H1 (cell line): ENCODE data around the gene SSTR4. TPM values are rescaled to one million over a fixed set of nuclear protein-coding genes. Genes with fewer than 3 reads are reported as not detected.

ENCODE experiments used
- CTCF ChIA-PET: fragments of 300-600 bp; sonication (Branson Sonifier 250); formaldehyde crosslinking; loops from one replicate; lab custom pipeline; 2021; ENCODE audit not compliant: partially characterized antibody; lab: Charles Lee
- POLR2A ChIA-PET: fragments of 300-600 bp; sonication (Branson Sonifier 250); formaldehyde crosslinking; loops from one replicate; lab custom pipeline; 2021; ENCODE audit warnings: inconsistent platforms; ENCODE audit not compliant: partially characterized antibody; lab: Charles Lee
- DNase-seq, 2 experiments: peaks; one replicate each; pipeline versions ENCODE4 v3.0.0 to v3.0.0-alpha.2; 2010 to 2022; ENCODE audit warnings: low spot score in 2 of 2, low read depth in 1 of 2, mixed read lengths in 1 of 2
- FAIRE-seq: peaks from 2 replicates; lab custom pipeline; 2011; peaks lifted over from hg19 to GRCh38; lab: Jason Lieb, UNC
- H2AFZ ChIP-seq: 2 replicates; pipeline ENCODE4 v1.8.1; 2012; ENCODE audit warnings: low read length, inconsistent platforms
- H2AK5ac ChIP-seq: 2 replicates; pipeline ENCODE4 v1.6.1; 2013; ENCODE audit warnings: low read depth, low read length
- H2BK120ac ChIP-seq: replicated peaks from 2 replicates; pipeline ENCODE3; 2013; ENCODE audit warnings: low read depth, low read length, inconsistent platforms
- H2BK12ac ChIP-seq: 2 replicates; pipeline ENCODE4 v1.6.1; 2013; ENCODE audit warnings: low read depth, low read length
- H2BK15ac ChIP-seq: 2 replicates; pipeline ENCODE4 v1.6.1; 2013; ENCODE audit warnings: low read length
- H2BK20ac ChIP-seq: 2 replicates; pipeline ENCODE4 v1.6.1; 2013; ENCODE audit warnings: low read length
- H2BK5ac ChIP-seq: 2 replicates; pipeline ENCODE4 v1.6.1; 2013; ENCODE audit warnings: low read depth, low read length
- H3K14ac ChIP-seq: 2 replicates; pipeline ENCODE4 v1.6.1; 2013; ENCODE audit warnings: inconsistent platforms; ENCODE audit not compliant: insufficient read length
- H3K18ac ChIP-seq: 2 replicates; pipeline ENCODE4 v1.6.1; 2013; ENCODE audit warnings: low read length; ENCODE audit errors: extremely low read depth
- H3K23ac ChIP-seq: 2 replicates; pipeline ENCODE4 v1.6.1; 2013; ENCODE audit warnings: inconsistent platforms; ENCODE audit not compliant: insufficient read length
- H3K23me2 ChIP-seq: 2 replicates; pipeline ENCODE4 v1.6.1; 2013; ENCODE audit warnings: low read depth, low read length
- H3K27ac ChIP-seq: 2 replicates; pipeline ENCODE4 v1.6.1; 2011; ENCODE audit warnings: low read depth, low read length, inconsistent platforms
- H3K27me3 ChIP-seq, 4 experiments: replicated peaks in 1 of 4; 1 replicate in 1 of 4; 2 replicates in 3 of 4; pipeline versions ENCODE4 v1.6.1 to v1.8.1; 2011 to 2013; ENCODE audit warnings: low read length in 3 of 4, mild to moderate bottlenecking in 3 of 4, inconsistent platforms in 2 of 4, mixed read lengths in 2 of 4, moderate library complexity in 1 of 4; ENCODE audit not compliant: control insufficient read depth in 3 of 4, insufficient read depth in 3 of 4; ENCODE audit errors: extremely low read depth in 1 of 4
- H3K36me3 ChIP-seq, 4 experiments: 2 replicates each; pipeline versions ENCODE4 v1.6.1 to v1.8.1; 2011 to 2013; ENCODE audit warnings: mild to moderate bottlenecking in 4 of 4, low read length in 3 of 4, moderate library complexity in 2 of 4, control low read depth in 1 of 4, inconsistent platforms in 1 of 4; ENCODE audit not compliant: insufficient read depth in 4 of 4, control insufficient read depth in 2 of 4
- H3K4ac ChIP-seq: replicated peaks from 2 replicates; pipeline ENCODE3; 2013; ENCODE audit warnings: low read length, low read depth, mixed read lengths, inconsistent platforms; ENCODE audit not compliant: insufficient read length
- H3K4me1 ChIP-seq, 4 experiments: replicated peaks in 1 of 4; 1 replicate in 1 of 4; 2 replicates in 3 of 4; pipeline versions ENCODE4 v1.6.1 to v1.8.1; 2011 to 2013; ENCODE audit warnings: low read length in 3 of 4, inconsistent platforms in 2 of 4, mixed read lengths in 1 of 4; ENCODE audit not compliant: insufficient read depth in 4 of 4, control insufficient read depth in 3 of 4
- H3K4me2 ChIP-seq, 2 experiments: 2 replicates each; pipeline versions ENCODE4 v1.6.1 to v1.8.1; 2011 to 2013; ENCODE audit warnings: low read depth in 2 of 2, low read length in 2 of 2, control low read depth in 1 of 2, inconsistent platforms in 1 of 2, mild to moderate bottlenecking in 1 of 2; ENCODE audit not compliant: insufficient read depth in 1 of 2
- H3K4me3 ChIP-seq, 4 experiments: fragments of 200-600, 300-600 bp in 1 of 4; sonication (generic), shearing (Covaris generic), sonication (Bioruptor Twin) in 1 of 4; 2 replicates each; pipeline versions ENCODE4 v1.5.1 to v1.8.1; 2011 to 2016; ENCODE audit warnings: low read length in 4 of 4, low read depth in 3 of 4, control low read depth in 2 of 4, inconsistent platforms in 2 of 4, mild to moderate bottlenecking in 2 of 4, mixed read lengths in 1 of 4, moderate library complexity in 1 of 4; ENCODE audit not compliant: insufficient read depth in 2 of 4; ENCODE audit errors: extremely low read depth in 1 of 4
- H3K56ac ChIP-seq: replicated peaks from 2 replicates; pipeline ENCODE3; 2013; ENCODE audit warnings: low read depth, mild to moderate bottlenecking, mixed read lengths, low read length, inconsistent platforms; ENCODE audit not compliant: insufficient read length
- H3K79me1 ChIP-seq: 2 replicates; pipeline ENCODE4 v1.6.1; 2013; ENCODE audit warnings: low read depth, low read length, control low read depth
- H3K79me2 ChIP-seq, 2 experiments: 2 replicates each; pipeline versions ENCODE4 v1.6.1 to v1.8.1; 2012 to 2013; ENCODE audit warnings: low read length in 2 of 2, mild to moderate bottlenecking in 2 of 2, inconsistent platforms in 1 of 2; ENCODE audit not compliant: insufficient read depth in 2 of 2, control insufficient read depth in 1 of 2
- H3K9ac ChIP-seq, 4 experiments: replicated peaks in 1 of 4; 1 replicate in 1 of 4; 2 replicates in 3 of 4; pipeline versions ENCODE4 v1.6.1 to v1.8.1; 2011 to 2013; ENCODE audit warnings: low read depth in 3 of 4, low read length in 3 of 4, control low read depth in 2 of 4, mild to moderate bottlenecking in 2 of 4, moderate library complexity in 2 of 4, inconsistent platforms in 1 of 4; ENCODE audit errors: extremely low read depth in 1 of 4
- H3K9me3 ChIP-seq, 2 experiments: 2 replicates each; pipeline versions ENCODE4 v1.6.1 to v1.8.1; 2012 to 2013; ENCODE audit warnings: mild to moderate bottlenecking in 2 of 2, moderate library complexity in 2 of 2, control low read depth in 1 of 2, inconsistent platforms in 1 of 2, low read depth in 1 of 2, low read length in 1 of 2, mixed read lengths in 1 of 2; ENCODE audit not compliant: insufficient read depth in 2 of 2
- H4K20me1 ChIP-seq, 2 experiments: replicated peaks in 1 of 2; 2 replicates each; pipeline versions ENCODE3 to v1.8.1; 2011 to 2013; ENCODE audit warnings: inconsistent platforms in 2 of 2, low read length in 2 of 2, mild to moderate bottlenecking in 1 of 2; ENCODE audit not compliant: insufficient read depth in 2 of 2, control insufficient read depth in 1 of 2
- H4K5ac ChIP-seq: 2 replicates; pipeline ENCODE4 v1.6.1; 2013; ENCODE audit warnings: low read length, low read depth, mixed read lengths, inconsistent platforms; ENCODE audit not compliant: insufficient read length
- H4K8ac ChIP-seq: 2 replicates; pipeline ENCODE4 v1.8.0; 2013; ENCODE audit warnings: mild to moderate bottlenecking, moderate library complexity, low read length, inconsistent platforms; ENCODE audit not compliant: insufficient read depth; ENCODE audit errors: extremely low read depth
- H4K91ac ChIP-seq: replicated peaks from 2 replicates; pipeline ENCODE3; 2013; ENCODE audit warnings: low read length, mixed read lengths, inconsistent platforms; ENCODE audit not compliant: insufficient read length
- CREB1 ChIP-seq: IDR thresholded peaks from 2 replicates; pipeline ENCODE4 v1.6.1; 2012; ENCODE audit warnings: inconsistent platforms
- EGR1 ChIP-seq: IDR thresholded peaks from 2 replicates; pipeline ENCODE4 v1.6.1; 2011; ENCODE audit warnings: low read depth, low read length, borderline replicate concordance
- EZH2 ChIP-seq: fragments of 200-600 bp; sonication (generic); IDR thresholded peaks from 2 replicates; pipeline ENCODE4 v1.7.1; 2012; ENCODE audit warnings: low read depth, mild to moderate bottlenecking, moderate library complexity, low read length, inconsistent platforms; ENCODE audit not compliant: severe bottlenecking
- GTF2F1 ChIP-seq: IDR thresholded peaks from 2 replicates; pipeline ENCODE4 v1.6.1; 2012; ENCODE audit warnings: low read depth, low read length, improper control_type of control experiment, borderline replicate concordance
- NANOG ChIP-seq: IDR thresholded peaks from 2 replicates; pipeline ENCODE4 v1.6.1; 2011; ENCODE audit warnings: low read length, low read depth, mild to moderate bottlenecking, inconsistent platforms; ENCODE audit not compliant: insufficient read depth, poor library complexity, severe bottlenecking
- POLR2A ChIP-seq, 2 experiments: IDR thresholded peaks; 1 replicate in 1 of 2; 2 replicates in 1 of 2; pipeline ENCODE4 v1.6.1; 2011; ENCODE audit warnings: low read depth in 2 of 2, low read length in 2 of 2, mild to moderate bottlenecking in 2 of 2; ENCODE audit errors: control extremely low read depth in 1 of 2
- POU5F1 ChIP-seq: IDR thresholded peaks from 2 replicates; pipeline ENCODE4 v1.6.1; 2011; ENCODE audit warnings: low read depth, mild to moderate bottlenecking, low read length, moderate library complexity
- WGBS, 2 experiments: shearing (Covaris generic) in 1 of 2; methylation state at CpG; one replicate each; pipeline versions ENCODE4 v1.1.6 to v1.1.7; 2013 to 2015; ENCODE audit warnings: low lambda C conversion rate in 2 of 2, mixed read lengths in 2 of 2, inconsistent platforms in 1 of 2, low coverage in 1 of 2, missing lambda C conversion rate in 1 of 2; ENCODE audit not compliant: insufficient replicate concordance in 2 of 2, insufficient coverage in 1 of 2, insufficient read length in 1 of 2; ENCODE audit errors: extremely low coverage in 1 of 2, missing lambda C conversion rate in 1 of 2; 5-methylcytosine and 5-hydroxymethylcytosine counted together
- polyA plus RNA-seq, 7 experiments: library from polyadenylated mRNA; depleted of rRNA in 3 of 7; stranded (reverse) in 5 of 7; unstranded in 2 of 7; fragments of >200 nt in 5 of 7; fragments of 200-250 nt in 2 of 7; gene quantifications; 1 replicate in 5 of 7; 2 replicates in 1 of 7; 4 replicates in 1 of 7; pipeline versions ENCODE4 v1.2.1 to v1.2.3, GENCODE V29; 2011 to 2013; ENCODE audit warnings: missing spikeins in 2 of 7, mixed read lengths in 2 of 7
- total RNA-seq: library from RNA; stranded (reverse); fragmentation: NEBNext Ultra II Directional; extraction: Animal tissue kit (Norgen Biotek cat#: 25700); gene quantifications from 2 replicates; pipeline ENCODE4 v1.2.1, GENCODE V29; 2021
- TF ChIP-seq, protein P1 (sequence below): IDR thresholded peaks from 2 replicates; pipeline ENCODE4 v1.6.1; 2012; ENCODE audit warnings: inconsistent platforms

SSTR4 gene
- total and polyA plus RNA-seq, 2 of the 8 experiments (the other 6 are each of a cell fraction or from before 2014, with no cell fraction given), result 0.05 TPM; not detected in 1

- Histone ChIP-seq H2AFZ (no peak overlapping the region), H2BK12ac (no peak overlapping the region), H4K8ac (no peak overlapping the region), H2BK5ac (no peak overlapping the region), H3K79me1 (no peaks in the 10 kb centered on the region), H4K91ac (no peak overlapping the region), H2BK20ac (no peak overlapping the region), H4K20me1 (no peaks in the 10 kb centered on the region), H3K4me1 (no peaks in the 10 kb centered on the region), H2BK15ac (no peak overlapping the region), H3K4me3 (no peak overlapping the region), H2BK120ac (no peak overlapping the region), H3K27me3 (peaks cover 0 to 7% (median 5%) of the 10 kb centered on the region in 4 experiments; a peak in 5 of 7 replicates), H3K9me3 (no peaks in the 10 kb centered on the region), H3K27ac (no peak overlapping the region), H3K36me3 (no peaks in the 10 kb centered on the region), H3K4ac (no peak overlapping the region), H3K23me2 (0 out of 2 replicates have a peak, but pooled peaks cover 1% of the 10 kb centered on the region), H4K5ac (no peak overlapping the region), H3K9ac (no peak overlapping the region), H3K4me2 (no peak overlapping the region), H2AK5ac (no peak overlapping the region), H3K14ac (no peak overlapping the region), H3K79me2 (no peaks in the 10 kb centered on the region), H3K23ac (no peak overlapping the region), H3K56ac (no peak overlapping the region), H3K18ac (no peak overlapping the region)
- no peak for FAIRE-seq
- WGBS, 2 experiments, result 94% methylated on average over 3 of the region's 3 CpGs; no CpG with 5 or more reads in 1 of the 2 experiments
- ChIA-PET POLR2A (no interaction called here), CTCF (interaction anchor here (1.2 kb wide), 2 partner anchors 20 to 338 kb away, joined by 3 to 4 read pairs; no protein-coding TSS in a partner anchor)
- no peak for DNase-seq
- no peak for TF ChIP-seq EGR1
- no peak for TF ChIP-seq EZH2
- no peak for TF ChIP-seq CREB1
- no peak for TF ChIP-seq GTF2F1
- TF ChIP-seq NANOG, result no peak
- TF ChIP-seq POLR2A (IDR thresholded peaks at IDR 0.05; ENCODE audit: control extremely low read depth in 1 of 2, low read depth in 2 of 2, low read length in 2 of 2), result no peak
- TF ChIP-seq, protein P1, sequence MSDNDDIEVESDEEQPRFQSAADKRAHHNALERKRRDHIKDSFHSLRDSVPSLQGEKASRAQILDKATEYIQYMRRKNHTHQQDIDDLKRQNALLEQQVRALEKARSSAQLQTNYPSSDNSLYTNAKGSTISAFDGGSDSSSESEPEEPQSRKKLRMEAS, result no peak
- no peak for TF ChIP-seq POU5F1
These were observed 6.7 kb upstream of the SSTR4 start for GRCh38 chr20:23028392-23028791.
